Hippocampal formation (tissue), 2 donors: ENCODE data around the gene FAM186B.

ENCODE experiments used
- DNase-seq, 2 donors: peaks; one replicate each; lab custom pipeline; 2025; lab: John Stamatoyannopoulos, UW

Gene FAM186B

DNA sequence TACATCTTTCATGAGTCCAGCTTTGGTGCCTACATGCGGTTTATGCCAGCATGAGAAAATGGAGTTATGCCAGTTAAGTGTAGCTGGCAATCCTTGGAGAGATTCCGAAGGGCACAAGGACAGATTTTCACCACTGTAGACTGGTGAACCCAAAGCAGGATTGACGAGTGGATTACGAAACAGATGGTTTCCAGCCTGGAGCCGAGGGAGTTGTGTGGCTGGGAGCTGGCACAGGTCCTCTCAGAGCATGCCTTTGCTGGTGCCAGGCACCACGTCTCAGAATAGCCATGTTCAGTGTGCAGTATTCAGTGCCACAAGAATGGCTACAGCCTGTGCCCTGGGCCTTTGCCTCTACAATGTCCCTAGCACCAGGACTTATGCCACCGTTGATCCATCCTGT lies 53.4 kb downstream of the FAM186B start:
- DNase-seq = no peak

DNA sequence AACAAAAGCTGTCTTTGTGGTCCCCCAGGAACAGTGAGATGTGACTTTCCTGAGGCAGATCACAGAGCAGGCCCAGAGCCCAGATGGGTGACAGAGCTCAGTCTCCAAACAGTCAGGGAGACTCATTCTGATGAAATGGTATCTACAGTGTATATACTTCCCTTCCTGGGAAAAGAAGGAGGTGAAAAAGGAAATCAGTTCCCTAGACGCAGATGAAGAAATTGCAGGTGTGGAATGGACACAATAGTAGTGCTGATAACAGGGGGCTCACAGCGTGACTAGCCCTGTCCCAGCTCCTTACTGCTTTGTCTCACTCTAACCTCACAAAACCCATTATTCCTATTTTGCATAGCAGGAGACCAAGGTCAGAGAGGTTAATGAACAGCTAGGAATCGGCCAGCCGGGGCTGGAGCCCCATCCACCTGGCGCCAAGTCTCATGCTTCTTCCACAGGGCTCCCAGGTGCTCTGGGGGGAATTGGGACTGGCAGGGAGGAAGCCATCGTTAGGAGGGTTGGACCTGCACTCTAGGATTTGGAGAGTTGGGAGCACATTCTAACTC lies 54.7 kb downstream of the FAM186B start:
- no peak for DNase-seq

- no peak for DNase-seq
Observed at GRCh38 chr12:49549735-49550692, 55.4 kb downstream of the FAM186B start.

DNA sequence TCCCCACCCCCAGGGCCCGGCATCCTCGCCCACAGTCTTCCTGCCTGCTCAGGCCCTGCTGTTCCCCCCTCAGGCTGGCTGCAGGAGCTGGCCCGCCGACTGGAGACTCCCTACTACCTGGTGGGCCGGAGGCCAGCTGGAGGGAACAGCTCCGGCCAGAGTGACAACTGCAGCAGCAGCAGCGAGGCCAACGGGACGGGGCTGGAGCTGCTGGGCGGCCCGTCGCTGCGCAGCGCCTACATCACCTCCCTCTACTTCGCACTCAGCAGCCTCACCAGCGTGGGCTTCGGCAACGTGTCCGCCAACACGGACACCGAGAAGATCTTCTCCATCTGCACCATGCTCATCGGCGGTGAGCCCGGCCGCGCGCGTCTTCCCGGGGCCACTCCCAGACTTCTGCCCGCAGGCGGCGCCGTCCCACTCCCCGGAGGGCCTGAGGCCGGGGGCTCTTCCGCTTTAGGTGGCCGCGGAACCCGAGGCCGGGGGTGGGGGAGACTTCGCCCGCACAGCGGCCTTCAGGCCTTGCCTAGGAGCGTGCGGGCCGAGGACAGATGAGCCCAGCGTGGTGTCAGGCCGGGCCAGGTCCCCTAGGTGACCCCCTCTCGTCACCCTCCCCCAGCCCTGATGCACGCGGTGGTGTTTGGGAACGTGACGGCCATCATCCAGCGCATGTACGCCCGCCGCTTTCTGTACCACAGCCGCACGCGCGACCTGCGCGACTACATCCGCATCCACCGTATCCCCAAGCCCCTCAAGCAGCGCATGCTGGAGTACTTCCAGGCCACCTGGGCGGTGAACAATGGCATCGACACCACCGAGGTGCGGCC lies 56.4 kb downstream of the FAM186B start:
- DNase-seq = no peak

GRCh38 chr12:49548481-49548821 lies 57.0 kb downstream of the FAM186B start:
- no peak for DNase-seq

DNA sequence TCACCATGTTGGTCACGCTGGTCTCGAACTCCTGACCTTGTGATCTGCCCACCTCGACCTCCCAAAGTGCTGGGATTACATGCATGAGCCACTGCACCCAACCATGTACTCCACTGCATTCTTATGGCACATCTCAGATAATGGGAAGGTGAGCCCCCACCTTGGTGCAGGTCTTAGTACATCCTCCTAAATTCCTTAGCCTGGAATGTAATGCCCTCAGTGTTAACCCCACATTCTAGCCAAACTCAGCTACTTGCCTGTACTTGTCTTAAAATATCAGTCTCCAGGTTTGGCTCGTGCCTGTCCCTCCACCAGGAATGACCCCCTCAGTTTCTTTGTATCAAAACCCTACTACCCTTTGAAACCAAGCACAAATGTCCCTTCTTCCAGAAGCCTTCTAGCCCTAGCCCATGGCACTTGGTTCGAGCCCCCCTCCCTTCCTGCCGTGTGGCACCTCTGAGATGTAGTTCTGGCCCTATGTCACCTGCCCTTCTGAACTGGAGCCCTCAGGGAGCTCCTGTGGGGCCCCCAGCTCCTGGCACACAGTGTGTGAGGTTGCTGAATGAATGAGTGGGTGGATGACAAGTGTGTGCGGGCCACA lies 58.2 kb downstream of the FAM186B start:
- no peak for DNase-seq

- no peak for DNase-seq
Observed at GRCh38 chr12:49546481-49546880, 59.0 kb downstream of the FAM186B start.

DNA sequence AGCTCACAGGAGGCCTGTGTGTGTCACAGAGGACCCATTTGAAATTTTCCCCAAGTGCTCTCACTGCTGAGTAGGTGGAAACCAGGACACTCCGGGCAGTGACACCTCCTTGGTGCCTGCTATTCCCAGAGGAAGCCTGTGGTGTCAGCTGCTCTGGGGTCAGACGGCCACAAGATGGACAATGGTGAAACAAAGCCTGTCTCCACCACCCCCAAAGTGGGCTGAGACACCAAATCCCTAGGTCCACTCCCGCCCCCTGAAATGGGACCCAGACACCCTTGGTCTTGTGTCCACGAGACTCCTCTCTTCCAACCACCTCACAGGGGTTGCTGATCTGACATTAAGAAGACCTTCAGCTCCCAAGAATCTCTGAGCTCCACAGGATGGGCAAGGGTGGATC lies 59.6 kb downstream of the FAM186B start:
- no peak for DNase-seq

DNA sequence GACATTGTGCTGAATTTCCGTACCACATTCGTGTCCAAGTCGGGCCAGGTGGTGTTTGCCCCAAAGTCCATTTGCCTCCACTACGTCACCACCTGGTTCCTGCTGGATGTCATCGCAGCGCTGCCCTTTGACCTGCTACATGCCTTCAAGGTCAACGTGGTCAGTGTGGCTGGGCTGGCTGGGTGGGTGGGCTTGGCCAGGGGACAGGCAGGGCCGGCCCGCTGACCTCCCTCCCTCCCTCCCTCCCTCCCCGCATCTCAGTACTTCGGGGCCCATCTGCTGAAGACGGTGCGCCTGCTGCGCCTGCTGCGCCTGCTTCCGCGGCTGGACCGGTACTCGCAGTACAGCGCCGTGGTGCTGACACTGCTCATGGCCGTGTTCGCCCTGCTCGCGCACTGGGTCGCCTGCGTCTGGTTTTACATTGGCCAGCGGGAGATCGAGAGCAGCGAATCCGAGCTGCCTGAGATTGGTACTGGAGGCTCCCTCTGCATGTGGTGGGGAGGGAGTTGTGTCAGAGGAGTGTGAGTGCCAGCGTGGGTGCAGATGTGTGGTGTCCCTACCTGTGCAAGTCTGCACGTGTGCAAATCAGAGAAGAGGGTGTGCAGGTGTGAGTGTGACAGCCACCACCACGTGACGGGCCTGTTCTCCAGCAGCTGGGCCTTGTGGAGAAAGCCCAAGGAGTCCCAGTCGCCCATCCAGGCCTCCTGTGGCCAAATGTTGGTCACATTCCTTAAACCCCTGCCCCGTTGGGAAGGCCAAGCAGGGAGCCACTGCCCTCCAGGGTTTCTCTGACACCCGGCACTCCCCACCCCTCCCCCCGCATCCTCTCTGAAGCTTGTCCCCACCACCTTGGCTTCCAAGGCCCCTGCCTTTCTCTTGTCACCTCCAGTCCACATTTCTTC lies 61.3 kb downstream of the FAM186B start:
- no peak for DNase-seq

DNA sequence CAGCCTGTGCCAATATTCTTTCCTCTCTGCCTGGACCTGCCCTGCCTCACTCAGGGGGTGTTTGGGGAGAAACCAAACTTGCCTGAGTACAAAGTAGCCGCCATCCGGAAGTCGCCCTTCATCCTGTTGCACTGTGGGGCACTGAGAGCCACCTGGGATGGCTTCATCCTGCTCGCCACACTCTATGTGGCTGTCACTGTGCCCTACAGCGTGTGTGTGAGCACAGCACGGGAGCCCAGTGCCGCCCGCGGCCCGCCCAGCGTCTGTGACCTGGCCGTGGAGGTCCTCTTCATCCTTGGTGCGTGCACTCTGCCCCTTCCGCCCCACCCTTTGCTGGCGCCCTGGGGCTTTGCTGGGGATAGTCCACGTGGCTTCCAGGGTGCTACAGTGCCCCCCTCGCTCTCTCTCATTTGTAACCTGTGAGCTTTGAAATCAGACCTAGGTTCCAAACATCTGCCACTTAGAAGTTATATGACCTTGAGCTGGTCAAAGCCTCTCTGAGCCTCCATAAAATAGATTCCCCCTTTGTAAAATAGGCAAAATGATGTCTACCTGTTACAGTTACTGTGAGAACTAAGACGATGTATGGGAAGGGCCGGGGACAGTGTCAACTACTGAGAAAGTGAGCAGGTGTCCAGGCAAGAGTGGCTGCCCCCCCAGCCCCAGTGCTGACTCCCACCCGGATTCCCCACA lies 62.1 kb downstream of the FAM186B start:
- no peak for DNase-seq

GRCh38 chr12:49542592-49543160 lies 62.8 kb downstream of the FAM186B start:
- DNase-seq = no peak

DNA sequence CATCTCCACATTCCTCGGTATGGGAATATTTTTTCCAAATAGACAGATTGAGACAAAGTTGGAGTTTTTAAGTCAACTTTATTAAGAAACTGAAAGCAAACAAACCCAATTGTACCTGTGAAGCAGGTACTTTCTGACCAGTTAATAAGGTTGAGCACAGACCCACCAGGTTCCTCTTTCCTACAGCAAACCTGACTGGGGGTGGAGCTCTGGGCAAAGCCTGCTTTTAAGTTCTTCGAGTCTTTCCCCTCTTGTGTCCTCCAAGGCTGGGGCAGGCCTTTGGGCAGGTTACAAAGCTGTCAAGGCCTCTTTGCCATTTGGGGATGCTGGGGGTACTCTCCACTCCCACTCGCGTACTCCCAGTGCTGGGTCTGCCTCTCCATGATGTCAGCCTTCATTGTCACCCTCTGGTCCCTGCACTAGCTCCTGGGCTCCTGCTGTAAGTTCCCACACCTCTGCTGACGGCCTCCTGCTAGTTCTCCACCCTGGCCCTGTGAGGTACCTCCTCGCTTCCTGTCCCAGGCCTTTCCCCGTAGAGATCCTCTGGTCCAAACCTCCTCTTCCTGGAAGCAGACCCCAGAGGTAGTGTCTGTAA lies 63.4 kb downstream of the FAM186B start:
- DNase-seq = no peak

- no peak for DNase-seq
Observed at GRCh38 chr12:49541140-49541861, 64.1 kb downstream of the FAM186B start.

DNA sequence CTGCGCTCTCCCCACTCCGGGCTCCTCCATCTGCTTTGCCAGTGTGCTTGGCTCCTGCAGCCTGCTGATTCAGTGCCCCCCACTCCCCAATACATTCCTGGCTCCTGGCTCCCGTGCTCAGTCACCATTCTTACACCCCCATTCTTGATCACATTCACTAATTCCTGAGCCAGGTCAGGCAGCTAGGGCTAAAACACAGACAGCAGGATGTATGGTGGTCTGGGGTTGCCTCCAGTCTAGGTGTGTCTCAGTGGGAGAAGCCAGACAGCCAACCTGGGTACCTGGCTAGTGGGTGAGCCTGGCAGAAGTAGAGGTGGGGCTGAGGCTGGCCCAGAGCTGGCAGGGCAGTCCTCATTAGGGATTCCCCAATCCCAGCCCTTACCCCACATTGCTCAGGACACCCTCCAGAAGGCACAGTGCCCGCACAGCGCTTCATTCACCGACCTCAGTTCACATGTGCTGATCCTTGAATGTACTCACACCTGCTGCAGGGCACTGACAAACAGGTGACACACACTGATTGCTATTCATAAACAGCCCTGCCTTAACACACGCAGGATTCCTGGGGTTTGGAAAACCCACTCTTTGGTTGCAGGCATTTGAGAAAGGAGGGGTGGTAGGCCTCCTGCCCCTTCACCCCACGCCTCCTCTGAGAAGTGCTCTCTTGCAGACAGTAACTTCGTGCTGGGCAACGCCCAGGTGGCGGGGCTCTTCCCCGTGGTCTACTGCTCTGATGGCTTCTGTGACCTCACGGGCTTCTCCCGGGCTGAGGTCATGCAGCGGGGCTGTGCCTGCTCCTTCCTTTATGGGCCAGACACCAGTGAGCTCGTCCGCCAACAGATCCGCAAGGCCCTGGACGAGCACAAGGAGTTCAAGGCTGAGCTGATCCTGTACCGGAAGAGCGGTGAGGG lies 65.0 kb downstream of the FAM186B start:
- DNase-seq = no peak

DNA sequence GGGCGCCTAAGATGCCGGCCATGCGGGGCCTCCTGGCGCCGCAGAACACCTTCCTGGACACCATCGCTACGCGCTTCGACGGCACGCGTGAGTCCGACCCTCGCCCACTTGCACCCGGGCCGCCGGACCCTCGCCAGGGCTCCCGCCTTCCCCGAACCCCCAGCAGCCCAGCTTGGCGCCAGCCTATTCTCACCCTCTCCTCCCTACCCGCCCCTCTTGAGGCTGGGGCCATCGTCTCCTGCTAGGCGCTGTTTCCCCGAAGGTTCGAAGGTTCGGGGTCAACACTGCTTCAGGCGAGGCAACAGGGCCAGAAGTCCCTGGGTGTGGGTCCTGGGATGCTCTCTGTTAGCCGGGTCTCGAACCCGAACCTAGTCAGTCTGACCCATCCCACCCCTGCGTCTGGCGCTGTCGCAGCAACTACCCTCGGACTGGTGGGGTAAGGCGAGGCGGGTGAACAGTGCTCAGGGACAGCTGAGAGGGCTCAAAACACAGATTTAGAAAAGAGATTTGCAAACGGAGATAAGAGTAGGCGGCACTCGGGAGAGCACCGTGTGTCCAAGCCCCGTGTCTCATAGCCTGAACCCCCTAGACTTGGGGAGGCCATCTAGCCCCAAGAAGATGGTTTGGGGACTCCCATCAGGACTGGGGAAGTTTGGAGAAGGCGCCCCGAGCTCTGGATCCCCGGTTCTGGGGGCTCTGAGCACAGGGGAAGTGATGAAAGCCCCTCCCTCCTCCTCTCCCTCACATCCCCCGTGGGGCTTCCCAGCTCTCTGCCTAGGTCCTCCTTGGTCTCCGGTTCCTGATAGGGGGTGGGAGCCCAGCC lies 65.8 kb downstream of the FAM186B start:
- no peak for DNase-seq

DNA sequence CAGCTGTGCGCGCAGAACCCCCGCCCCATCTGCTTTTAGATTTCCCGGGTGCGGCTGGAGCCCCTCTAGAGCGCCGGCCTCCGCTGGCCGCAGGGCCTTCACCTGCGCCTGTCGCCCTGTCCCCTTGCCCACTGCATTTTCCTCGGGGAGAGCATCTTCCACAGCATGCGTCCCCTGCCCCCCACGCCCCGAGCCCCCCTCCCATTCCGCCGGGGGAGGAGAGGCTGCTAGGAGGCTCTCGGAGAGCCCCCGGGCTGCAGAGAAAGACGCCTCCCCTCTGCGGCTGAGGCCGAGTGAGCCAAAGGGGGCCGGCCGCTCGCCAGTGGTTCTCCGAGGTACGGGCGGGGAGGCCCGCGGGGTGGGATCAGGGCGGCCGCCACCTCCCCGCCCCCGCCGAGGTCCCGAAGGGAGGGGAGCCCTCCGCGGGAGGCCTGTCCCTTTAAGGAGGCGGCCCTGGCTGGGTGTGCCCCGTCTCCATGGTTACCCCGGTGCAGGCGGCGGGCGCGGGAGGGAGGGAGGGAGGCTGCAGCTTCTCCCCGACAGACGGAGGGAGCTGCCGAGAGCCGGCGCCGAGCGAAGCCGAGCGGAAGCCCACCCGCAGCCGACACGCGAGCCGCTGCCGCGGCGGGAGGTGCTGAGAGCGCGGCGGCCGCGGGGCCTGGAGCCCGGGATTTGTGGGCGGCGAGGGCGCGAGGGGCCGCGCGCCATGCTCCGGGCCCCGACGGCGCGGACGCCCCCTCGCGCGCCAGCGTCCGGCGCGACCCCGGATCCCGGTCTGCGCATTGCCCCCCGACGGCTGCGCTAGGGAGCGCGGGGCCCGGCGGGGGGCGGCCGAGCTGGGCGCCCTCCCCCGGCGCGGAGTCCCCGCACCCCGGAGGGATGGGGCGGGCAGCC lies 66.7 kb downstream of the FAM186B start, which contains the start of gene KCNH3:
Gene KCNH3, plus strand, starts transcription at position 521 of the 894 bp plus-strand sequence. CDS start 387 bp downstream, outside the sequence.
- peak; percentile 43 to 58 for DNase-seq
